HL-60 (cell line): ENCODE data around the gene DNAH5.

ENCODE experiments used
- DNase-seq, 2 experiments: peaks; one replicate each; pipeline ENCODE4 v3.0.0-alpha.2; 2010 to 2020; ENCODE audit warnings: low read depth in 1 of 2, low spot score in 1 of 2
- H3K27ac ChIP-seq: fragments of 250-450 bp; sonication (Bioruptor Pico); replicated peaks from 2 replicates; pipeline ENCODE4 v1.5.1; 2020; ENCODE audit warnings: mild to moderate bottlenecking, moderate library complexity
- H3K27me3 ChIP-seq: fragments of 250-450 bp; sonication (Bioruptor Pico); 2 replicates; pipeline ENCODE4 v1.5.1; 2021; ENCODE audit warnings: mild to moderate bottlenecking, moderate library complexity; ENCODE audit not compliant: insufficient read depth, poor library complexity, severe bottlenecking
- H3K4me3 ChIP-seq: replicated peaks from 2 replicates; pipeline ENCODE4 v1.5.1; 2011; ENCODE audit warnings: mild to moderate bottlenecking, control low read depth, low read length; ENCODE audit not compliant: insufficient read depth
- GABPA ChIP-seq: IDR thresholded peaks from 2 replicates; pipeline ENCODE4 v1.6.1; 2012; ENCODE audit warnings: low read depth
- POLR2AphosphoS5 ChIP-seq: IDR thresholded peaks from 2 replicates; pipeline ENCODE4 v1.6.1; 2012; ENCODE audit warnings: low read depth
- SPI1 ChIP-seq: IDR thresholded peaks from 2 replicates; pipeline ENCODE4 v1.6.1; 2012; ENCODE audit warnings: low read depth, mild to moderate bottlenecking, borderline replicate concordance
- TF ChIP-seq, protein P1 (sequence below): IDR thresholded peaks from 2 replicates; pipeline ENCODE4 v1.6.1; 2012; ENCODE audit warnings: low read depth; ENCODE audit not compliant: insufficient replicate concordance
- TF ChIP-seq, protein P2 (sequence below): IDR thresholded peaks from one replicate; pipeline ENCODE4 v1.5.1; 2011; ENCODE audit warnings: low read length, control low read depth, inconsistent platforms; ENCODE audit not compliant: insufficient read depth

Gene DNAH5

DNA sequence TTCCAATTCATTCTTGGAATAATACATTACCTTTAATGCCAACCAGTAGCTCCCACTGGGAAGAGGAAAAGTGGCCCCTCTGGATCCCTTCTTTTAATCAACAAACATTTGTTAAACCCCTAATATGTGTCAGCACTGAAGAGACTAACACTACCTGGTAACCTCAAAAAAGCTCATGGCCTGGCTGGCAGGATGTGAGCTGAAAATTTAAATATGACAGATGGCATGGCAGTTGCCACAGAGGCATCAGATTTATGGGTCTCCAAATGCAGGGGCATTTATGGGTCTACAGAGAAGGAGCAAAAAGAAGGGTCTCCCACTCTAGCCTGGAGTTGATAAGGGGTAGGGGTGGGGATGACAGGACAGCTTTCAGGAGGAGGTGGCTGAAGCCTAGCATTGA, 12.5 kb downstream of the DNAH5 start:
- Histone ChIP-seq H3K27me3 (no peaks in the 10 kb centered on the region), H3K4me3 (no peak overlapping the region), H3K27ac (no peak overlapping the region)
- no peak for TF ChIP-seq SPI1
- TF ChIP-seq, protein P1, sequence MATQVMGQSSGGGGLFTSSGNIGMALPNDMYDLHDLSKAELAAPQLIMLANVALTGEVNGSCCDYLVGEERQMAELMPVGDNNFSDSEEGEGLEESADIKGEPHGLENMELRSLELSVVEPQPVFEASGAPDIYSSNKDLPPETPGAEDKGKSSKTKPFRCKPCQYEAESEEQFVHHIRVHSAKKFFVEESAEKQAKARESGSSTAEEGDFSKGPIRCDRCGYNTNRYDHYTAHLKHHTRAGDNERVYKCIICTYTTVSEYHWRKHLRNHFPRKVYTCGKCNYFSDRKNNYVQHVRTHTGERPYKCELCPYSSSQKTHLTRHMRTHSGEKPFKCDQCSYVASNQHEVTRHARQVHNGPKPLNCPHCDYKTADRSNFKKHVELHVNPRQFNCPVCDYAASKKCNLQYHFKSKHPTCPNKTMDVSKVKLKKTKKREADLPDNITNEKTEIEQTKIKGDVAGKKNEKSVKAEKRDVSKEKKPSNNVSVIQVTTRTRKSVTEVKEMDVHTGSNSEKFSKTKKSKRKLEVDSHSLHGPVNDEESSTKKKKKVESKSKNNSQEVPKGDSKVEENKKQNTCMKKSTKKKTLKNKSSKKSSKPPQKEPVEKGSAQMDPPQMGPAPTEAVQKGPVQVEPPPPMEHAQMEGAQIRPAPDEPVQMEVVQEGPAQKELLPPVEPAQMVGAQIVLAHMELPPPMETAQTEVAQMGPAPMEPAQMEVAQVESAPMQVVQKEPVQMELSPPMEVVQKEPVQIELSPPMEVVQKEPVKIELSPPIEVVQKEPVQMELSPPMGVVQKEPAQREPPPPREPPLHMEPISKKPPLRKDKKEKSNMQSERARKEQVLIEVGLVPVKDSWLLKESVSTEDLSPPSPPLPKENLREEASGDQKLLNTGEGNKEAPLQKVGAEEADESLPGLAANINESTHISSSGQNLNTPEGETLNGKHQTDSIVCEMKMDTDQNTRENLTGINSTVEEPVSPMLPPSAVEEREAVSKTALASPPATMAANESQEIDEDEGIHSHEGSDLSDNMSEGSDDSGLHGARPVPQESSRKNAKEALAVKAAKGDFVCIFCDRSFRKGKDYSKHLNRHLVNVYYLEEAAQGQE = no peak
- TF ChIP-seq, protein P2, sequence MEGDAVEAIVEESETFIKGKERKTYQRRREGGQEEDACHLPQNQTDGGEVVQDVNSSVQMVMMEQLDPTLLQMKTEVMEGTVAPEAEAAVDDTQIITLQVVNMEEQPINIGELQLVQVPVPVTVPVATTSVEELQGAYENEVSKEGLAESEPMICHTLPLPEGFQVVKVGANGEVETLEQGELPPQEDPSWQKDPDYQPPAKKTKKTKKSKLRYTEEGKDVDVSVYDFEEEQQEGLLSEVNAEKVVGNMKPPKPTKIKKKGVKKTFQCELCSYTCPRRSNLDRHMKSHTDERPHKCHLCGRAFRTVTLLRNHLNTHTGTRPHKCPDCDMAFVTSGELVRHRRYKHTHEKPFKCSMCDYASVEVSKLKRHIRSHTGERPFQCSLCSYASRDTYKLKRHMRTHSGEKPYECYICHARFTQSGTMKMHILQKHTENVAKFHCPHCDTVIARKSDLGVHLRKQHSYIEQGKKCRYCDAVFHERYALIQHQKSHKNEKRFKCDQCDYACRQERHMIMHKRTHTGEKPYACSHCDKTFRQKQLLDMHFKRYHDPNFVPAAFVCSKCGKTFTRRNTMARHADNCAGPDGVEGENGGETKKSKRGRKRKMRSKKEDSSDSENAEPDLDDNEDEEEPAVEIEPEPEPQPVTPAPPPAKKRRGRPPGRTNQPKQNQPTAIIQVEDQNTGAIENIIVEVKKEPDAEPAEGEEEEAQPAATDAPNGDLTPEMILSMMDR = no peak
- no peak for TF ChIP-seq POLR2AphosphoS5
- TF ChIP-seq GABPA = no peak
- no peak for DNase-seq

DNA sequence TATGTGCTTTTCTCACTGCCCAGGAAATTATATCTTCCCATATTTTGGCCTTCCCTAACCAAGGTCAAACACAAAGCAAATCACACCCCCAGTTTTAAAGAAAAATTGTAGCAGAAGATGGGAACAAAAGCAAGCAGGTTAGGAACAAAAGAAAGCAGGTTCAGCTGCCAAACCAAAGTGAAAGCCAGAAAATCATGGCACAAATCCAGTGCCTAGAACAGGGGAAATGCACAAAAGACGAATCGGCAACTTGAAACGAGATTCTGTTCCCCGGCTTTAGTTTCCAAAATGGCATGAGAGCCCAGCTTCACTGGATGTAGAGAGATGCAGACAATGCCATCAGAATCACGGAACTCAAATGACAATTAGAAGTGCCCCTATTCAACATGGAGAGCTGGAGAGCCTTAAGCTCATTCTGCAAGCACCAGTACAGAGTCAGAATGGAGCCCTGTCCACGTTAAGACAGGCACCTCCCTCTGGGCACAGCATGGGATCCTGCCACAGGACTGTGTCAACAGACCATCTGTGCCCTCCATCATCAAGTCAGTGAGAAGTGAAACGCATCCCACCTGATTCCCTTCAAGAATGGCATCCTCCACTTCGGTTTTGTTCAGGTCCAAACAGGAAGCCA, 13.8 kb downstream of the DNAH5 start:
- TF ChIP-seq, protein P2 = no peak
- TF ChIP-seq, protein P1 = no peak
- TF ChIP-seq SPI1 = no peak
- TF ChIP-seq GABPA = no peak
- TF ChIP-seq POLR2AphosphoS5 = no peak
- no peak for DNase-seq
- Histone ChIP-seq H3K27ac (no peak overlapping the region), H3K4me3 (no peak overlapping the region), H3K27me3 (no peaks in the 10 kb centered on the region)

DNA sequence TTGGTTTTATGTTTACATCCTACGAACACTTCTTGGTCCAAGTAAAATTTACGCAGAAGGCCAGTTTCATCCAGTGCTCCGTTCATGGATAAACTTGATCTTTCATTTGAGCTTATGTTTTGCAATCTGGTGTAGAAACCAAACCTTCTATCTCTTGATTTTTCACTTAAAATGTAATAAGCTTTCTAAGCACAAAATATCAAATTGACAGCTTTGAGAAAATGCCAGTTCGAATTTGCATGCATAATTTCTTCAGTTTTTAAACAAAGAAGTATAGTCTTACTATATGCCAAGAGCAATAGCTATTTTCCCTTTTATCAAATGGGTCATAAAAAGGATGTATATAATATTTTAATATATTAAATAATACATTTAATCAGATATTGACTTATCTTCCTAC, 17.8 kb downstream of the DNAH5 start:
- TF ChIP-seq POLR2AphosphoS5 = no peak
- TF ChIP-seq, protein P2 = no peak
- TF ChIP-seq, protein P1 = no peak

More for the DNA sequence above, 17.8 kb downstream of the DNAH5 start:
- Histone ChIP-seq H3K27me3 (no peaks in the 10 kb centered on the region), H3K4me3 (no peak overlapping the region), H3K27ac (no peak overlapping the region)
- no peak for DNase-seq
